ENCODE results near the gene THBS1.

THBS1 gene

DNA sequence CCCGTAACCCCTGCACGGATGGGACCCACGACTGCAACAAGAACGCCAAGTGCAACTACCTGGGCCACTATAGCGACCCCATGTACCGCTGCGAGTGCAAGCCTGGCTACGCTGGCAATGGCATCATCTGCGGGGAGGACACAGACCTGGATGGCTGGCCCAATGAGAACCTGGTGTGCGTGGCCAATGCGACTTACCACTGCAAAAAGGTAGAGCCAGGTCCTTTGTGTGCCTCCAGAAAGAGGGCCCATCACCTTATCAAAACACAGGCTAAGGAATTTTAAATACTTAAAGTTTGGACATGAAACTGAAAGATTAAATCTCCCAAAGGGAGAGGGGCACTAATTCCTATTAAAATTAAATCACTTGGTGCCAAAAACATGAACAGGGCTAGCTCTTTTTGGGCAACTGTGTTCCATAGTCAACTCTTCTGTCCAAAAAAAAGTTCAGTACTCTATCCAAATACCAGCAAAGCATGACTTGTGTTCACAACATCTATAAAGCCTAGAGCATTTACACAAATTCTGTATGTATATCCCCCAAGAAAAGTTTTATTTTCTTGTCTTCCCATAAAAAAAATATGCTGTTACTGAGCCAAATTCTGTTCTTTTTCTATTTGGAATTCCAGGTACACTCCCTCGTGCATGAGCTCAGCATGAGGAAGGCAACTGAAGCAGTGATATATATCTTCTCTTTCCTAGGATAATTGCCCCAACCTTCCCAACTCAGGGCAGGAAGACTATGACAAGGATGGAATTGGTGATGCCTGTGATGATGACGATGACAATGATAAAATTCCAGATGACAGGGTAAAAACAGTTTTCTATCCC, 9.2 kb downstream of the THBS1 start:
- no peak for DNase-seq

DNA sequence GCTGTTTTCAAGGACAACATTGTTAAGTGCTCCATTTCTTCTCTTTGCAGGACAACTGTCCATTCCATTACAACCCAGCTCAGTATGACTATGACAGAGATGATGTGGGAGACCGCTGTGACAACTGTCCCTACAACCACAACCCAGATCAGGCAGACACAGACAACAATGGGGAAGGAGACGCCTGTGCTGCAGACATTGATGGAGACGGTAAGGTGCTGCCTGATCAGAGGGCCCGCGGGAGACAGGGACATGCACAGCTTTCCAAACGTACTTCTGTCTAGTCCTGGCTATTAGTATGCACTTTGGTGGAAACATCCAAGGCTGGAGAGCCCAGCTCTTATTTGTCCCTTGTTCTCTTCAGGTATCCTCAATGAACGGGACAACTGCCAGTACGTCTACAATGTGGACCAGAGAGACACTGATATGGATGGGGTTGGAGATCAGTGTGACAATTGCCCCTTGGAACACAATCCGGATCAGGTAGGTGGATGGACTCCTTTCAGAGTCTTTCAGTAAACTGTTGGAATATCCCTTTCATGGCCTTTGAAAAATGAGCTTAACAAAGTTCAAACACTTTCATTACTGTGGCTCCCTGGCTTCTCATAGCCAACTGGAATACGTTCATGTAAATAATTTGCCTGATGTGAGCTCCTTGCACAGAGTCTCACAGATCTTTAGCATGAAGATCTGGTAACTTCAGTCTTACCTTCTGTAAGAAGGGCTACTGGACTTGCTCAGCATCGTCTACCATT, 10.4 kb downstream of the THBS1 start:
- no peak for DNase-seq

DNA sequence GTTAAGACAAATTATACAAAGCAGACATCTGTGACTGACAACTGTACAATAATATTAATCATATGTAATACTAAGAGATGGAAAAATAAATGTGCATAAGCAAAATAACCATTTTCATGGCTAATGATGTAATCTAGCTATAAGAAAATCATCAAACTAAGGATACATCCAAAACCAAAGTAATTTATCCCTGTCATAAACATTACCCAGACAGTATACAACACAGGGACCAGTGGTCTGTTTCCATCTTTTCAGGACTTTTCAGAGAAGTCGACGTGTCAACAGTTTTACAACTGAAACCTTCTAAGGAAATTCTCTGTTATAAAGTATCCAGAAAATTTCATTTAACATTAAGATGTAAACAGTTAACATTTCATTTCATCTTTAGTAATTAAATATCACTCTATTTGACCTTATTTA, 11.0 kb downstream of the THBS1 start:
- no peak for DNase-seq

DNA sequence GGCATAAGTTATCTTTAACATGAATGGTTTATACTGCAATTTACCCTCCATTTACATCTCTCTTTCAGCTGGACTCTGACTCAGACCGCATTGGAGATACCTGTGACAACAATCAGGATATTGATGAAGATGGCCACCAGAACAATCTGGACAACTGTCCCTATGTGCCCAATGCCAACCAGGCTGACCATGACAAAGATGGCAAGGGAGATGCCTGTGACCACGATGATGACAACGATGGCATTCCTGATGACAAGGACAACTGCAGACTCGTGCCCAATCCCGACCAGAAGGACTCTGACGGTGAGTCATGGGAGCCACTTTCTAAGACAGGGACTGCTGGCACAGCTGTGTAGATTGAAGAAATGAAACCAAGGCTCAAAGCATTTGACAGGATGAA, 11.6 kb downstream of the THBS1 start:
- peak; percentile 33 for DNase-seq

DNA sequence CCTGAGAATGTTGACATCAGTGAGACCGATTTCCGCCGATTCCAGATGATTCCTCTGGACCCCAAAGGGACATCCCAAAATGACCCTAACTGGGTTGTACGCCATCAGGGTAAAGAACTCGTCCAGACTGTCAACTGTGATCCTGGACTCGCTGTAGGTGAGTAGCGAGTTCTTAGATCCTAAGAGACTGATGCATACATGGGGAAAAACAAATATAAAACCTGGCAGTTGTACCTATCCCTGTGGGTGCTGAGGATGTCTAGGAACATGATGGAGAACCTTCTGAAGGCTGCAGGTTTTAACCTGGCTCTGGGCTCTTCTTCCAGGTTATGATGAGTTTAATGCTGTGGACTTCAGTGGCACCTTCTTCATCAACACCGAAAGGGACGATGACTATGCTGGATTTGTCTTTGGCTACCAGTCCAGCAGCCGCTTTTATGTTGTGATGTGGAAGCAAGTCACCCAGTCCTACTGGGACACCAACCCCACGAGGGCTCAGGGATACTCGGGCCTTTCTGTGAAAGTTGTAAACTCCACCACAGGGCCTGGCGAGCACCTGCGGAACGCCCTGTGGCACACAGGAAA, 12.3 kb downstream of the THBS1 start:
- DNase-seq = no peak

DNA sequence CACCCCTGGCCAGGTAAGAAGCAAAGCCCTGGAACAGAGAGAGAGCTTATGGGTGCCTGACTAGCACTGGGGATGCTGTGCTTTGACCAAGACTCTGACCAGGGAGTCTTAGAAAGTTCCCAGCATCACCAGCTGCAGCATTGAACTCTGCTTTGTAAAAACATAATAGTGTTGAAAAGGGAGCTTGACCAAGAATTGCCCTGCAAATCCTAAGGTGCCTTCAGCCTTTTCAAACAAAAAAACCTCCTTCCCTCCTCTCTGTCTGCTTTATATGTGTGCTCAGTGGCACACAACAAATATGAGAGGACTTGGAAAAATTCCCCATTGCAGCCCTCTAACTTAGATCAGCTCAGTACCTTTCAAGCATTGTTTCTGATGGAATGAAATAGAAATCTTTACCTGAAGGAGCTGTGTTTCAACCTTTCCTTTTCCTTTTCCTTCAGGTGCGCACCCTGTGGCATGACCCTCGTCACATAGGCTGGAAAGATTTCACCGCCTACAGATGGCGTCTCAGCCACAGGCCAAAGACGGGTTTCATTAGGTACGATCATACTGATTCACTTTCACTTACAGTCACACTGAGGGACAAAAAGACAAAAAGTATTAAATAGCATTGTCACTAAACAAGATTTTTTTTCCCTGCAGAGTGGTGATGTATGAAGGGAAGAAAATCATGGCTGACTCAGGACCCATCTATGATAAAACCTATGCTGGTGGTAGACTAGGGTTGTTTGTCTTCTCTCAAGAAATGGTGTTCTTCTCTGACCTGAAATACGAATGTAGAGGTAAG, 13.0 kb downstream of the THBS1 start:
- DNase-seq = no peak

DNA sequence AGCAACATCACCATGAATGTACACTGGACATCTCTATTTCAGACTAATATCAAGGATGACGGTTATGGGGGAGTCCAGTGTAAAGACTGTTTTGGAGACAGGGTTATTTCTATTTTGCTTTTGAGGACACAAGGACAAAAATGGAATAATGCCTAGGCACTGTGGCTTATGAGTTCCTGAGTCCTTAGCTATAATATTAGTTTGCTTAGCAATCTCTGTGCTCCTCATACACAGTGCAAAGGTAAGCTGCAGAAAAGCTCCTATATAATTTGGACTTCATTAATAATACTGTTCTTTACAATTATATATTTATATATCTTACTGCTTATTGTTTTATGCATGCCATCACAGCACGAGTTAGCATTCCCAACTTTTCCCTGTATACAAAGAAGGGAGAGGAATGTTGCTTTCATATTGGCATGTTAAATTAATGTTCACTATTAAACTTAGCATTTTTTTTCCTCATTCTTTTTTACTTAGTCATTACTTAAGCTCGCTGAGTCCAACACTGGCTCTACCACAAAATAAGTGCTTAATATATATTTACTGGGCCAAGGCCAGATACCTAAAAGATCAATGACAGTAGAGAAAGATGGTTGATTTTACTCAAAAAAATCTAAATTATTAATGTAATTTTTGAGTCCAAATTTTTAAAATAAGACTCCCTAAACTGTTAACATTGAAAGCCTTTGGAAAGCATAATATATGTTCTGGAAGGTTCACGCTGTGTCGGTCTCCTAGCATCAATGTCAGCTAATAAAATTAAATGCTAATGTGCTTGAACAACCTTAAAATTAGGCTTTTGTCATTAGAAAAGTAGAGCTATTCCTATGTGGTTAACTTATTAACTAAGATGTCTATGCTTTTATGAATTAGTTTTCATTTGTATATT, 13.8 kb downstream of the THBS1 start:
- DNase-seq = no peak

DNA sequence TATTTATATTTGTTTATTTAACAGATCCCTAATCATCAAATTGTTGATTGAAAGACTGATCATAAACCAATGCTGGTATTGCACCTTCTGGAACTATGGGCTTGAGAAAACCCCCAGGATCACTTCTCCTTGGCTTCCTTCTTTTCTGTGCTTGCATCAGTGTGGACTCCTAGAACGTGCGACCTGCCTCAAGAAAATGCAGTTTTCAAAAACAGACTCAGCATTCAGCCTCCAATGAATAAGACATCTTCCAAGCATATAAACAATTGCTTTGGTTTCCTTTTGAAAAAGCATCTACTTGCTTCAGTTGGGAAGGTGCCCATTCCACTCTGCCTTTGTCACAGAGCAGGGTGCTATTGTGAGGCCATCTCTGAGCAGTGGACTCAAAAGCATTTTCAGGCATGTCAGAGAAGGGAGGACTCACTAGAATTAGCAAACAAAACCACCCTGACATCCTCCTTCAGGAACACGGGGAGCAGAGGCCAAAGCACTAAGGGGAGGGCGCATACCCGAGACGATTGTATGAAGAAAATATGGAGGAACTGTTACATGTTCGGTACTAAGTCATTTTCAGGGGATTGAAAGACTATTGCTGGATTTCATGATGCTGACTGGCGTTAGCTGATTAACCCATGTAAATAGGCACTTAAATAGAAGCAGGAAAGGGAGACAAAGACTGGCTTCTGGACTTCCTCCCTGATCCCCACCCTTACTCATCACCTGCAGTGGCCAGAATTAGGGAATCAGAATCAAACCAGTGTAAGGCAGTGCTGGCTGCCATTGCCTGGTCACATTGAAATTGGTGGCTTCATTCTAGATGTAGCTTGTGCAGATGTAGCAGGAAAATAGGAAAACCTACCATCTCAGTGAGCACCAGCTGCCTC, 14.7 kb downstream of the THBS1 start:
- no peak for DNase-seq

DNA sequence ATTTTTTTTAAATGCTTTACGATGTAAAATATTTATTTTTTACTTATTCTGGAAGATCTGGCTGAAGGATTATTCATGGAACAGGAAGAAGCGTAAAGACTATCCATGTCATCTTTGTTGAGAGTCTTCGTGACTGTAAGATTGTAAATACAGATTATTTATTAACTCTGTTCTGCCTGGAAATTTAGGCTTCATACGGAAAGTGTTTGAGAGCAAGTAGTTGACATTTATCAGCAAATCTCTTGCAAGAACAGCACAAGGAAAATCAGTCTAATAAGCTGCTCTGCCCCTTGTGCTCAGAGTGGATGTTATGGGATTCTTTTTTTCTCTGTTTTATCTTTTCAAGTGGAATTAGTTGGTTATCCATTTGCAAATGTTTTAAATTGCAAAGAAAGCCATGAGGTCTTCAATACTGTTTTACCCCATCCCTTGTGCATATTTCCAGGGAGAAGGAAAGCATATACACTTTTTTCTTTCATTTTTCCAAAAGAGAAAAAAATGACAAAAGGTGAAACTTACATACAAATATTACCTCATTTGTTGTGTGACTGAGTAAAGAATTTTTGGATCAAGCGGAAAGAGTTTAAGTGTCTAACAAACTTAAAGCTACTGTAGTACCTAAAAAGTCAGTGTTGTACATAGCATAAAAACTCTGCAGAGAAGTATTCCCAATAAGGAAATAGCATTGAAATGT, 15.6 kb downstream of the THBS1 start:
- no peak for DNase-seq

DNA sequence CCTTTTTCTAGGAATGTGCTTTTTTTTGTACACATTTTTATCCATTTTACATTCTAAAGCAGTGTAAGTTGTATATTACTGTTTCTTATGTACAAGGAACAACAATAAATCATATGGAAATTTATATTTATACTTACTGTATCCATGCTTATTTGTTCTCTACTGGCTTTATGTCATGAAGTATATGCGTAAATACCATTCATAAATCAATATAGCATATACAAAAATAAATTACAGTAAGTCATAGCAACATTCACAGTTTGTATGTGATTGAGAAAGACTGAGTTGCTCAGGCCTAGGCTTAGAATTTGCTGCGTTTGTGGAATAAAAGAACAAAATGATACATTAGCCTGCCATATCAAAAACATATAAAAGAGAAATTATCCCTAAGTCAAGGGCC, 16.5 kb downstream of the THBS1 start:
- no peak for DNase-seq

DNA sequence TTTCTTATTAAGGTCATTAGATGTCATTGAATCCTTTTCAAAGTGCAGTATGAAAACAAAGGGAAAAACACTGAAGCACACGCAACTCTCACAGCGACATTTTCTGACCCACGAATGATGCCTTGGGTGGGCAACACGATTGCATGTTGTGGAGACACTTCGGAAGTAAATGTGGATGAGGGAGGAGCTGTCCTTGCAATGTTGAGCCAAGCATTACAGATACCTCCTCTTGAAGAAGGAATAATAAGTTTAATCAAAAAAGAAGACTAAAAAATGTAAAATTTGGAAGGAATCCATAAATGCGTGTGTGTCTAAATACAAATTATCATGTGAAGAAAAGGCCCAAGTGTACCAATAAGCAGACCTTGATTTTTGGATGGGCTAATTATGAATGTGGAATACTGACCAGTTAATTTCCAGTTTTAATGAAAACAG, 16.9 kb downstream of the THBS1 start:
- no peak for DNase-seq

DNA sequence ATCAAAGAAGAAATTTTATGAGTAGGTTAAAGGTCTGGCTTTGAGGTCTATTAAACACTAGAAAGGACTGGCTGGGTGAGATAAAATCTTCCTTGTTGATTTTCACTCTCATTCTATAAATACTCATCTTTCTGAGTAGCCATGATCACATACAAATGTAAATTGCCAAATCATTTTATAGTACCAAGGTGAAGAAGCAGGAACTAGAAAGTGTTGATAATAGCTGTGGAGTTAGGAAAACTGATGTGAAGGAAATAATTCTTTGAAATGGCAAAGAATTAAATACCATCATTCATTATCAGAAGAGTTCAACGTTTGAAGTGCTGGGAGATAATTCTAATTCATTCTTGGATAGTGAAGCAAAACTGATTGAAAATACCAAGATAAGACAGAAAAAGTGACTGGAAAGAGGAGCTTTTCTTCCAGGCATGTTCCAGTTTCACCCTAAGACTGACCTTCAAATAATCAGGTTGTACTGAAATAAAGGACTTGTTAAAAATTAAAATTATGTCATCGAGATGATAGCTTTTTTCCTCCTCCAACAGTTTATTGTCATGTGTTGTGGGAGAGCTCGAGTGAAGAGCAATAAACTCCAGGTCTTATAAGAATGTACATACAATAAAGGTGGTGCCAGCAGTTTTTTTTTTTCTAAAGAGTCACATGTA, 17.4 kb downstream of the THBS1 start:
- DNase-seq = no peak

DNA sequence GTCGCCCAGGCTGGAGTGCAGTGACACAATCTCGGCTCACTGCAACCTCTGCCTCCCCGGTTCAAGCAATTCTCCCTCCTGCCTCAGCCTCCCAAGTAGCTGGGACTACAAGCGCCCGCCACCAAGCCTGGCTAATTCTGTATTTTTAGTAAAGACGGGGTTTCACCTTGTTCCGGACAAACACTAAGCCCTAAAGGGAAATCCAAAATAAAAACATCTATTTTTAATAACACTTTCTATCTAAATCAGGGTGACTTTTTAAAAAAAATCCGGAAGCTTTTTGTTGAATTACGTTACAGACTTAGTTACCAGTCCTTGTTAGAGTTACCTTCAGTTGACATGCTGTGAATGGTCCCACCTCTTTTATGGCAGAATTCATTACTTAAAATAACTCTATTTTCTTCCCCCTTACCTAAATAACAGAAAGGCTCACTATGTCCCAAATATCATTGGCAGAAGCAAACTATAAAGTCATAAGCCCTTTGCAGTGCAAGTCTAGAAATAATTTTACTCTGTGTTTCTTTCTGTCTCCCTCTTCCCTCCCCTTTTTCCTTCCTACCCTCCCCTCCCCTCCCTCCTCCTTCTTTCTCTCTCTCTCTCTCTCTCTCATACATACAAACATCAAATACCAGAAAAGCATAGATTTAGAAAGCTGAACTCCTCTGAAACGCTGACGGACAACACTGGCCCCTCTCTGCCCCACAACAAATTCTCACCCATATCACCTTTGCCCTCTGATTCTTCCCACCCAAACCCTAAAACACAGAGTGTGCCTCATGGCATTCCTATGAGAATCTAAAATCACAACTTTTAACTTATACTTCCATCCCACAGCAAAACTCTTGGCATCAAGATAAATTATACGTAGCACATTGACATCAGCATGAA, 18.3 kb downstream of the THBS1 start:
- DNase-seq = no peak

DNA sequence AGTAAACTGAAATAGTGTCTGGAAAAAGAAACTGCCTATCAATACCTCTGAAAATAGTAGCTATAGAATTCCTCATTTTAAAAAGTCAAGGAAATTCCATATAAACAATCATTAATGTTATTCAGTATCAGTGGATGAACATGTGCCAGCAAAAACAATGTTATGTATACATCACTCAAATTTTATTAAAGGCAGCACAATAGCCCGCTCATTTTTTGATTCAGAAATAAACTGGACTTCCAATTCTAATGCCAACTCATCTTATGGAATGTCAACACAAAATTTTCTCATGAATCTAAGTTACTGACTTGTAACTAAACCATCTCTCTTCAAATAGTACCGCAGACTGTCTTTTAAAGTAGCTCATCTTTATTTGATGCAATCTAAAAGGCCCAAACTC, 19.0 kb downstream of the THBS1 start:
- DNase-seq = no peak

DNA sequence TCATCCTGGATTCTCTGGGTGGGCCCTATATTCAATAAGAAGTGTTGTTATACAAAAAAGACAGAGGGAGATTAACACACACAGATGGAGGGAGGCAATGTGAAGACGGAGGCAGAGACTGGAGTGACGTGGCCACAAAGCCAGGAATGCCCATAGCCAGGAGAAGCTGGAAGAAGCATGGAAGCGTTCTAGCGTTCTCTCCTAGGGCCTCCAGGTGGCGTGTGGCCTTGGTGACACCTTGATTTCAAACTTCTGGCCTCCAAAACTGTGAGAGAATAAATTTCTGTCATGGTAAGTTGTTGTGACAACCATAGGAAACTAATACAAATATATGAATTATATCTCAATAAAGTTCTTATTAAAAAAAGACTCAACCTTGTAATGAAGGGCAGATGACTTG, 21.3 kb downstream of the THBS1 start:
- DNase-seq = no peak

DNA sequence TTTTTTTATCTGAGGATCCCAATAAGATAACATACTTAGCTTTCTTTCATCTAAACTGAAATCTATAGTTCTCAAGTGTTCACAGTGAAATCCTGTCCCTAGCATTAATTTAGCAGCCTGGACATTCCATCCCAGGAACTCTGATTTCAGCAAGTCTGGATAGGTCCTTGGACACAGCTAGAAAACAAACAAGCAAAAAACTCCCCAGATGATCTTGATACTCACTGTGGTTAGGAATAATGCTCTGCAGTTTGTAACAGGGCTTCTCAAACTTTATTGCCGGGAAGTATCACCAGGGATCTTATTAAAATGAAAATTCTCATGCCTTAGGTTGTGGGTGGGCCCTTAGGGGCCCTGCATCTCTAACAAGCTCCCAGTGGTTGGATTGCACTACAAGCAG, 24.3 kb downstream of the THBS1 start:
- DNase-seq = no peak

DNA sequence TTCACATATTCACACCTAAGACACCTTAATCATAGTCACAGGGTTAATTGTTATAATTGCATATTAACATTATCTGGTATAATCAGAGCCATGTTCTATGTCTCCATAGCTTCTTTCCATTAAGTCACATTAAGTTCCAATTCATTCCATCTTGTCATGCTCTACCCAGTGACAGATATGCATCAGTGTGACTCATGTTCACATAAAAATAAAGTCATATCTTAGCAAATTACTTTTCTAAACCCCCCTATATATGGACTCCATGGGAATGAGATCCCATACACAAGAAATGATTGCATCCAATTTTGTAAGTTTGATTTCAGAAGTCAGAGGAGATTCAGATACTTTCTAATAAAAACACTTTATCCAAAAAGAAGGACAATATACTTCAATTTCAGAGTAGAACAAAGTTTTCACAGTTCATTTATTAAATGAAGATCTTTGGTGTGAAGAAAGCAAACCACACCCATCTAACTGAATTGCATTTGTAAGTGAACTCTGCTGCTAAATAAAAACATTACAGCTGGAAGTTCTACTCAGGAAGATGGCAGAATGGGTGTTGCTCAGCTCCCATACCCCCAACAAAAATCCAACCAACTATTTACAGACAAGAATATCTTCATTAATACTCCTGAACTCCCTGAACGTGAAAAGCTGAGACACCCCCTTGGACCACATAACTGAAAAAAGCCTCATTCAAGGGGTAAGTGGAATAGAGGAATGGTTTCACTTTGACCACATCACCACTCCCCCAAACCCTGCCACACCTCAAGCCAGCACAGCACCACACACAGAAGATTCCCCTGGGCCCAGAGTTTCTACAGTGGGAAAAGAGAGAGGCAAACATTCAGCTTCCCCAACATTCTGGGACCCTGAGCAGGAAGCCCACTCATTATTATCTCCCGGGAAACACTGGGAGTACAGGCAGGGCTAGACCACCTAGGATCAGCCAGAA, 27.6 kb downstream of the THBS1 start:
- no peak for DNase-seq

Data from MV-4-11 (cell line).